ENCODE data around the gene OR7G2. TPM values are rescaled to one million over a fixed set of nuclear protein-coding genes. Genes with fewer than 3 reads are reported as not detected.
"Not testable (repeated sequence)": the region's sequence is repeated elsewhere in the genome, so short reads cannot be mapped to it uniquely, and the experiment has no call there.

Gene OR7G2
- total and polyA plus RNA-seq, 2 donors (not counting 1 experiment from before 2014, with no cell fraction given), result not detected

- H3K27me3 ChIP-seq (ENCODE audit: control insufficient read depth, insufficient read depth, low read length), result no peaks in the 10 kb centered on the region
- H4K20me1 ChIP-seq (ENCODE audit: control insufficient read depth, extremely low read depth, insufficient read depth, low read length), result no peaks in the 10 kb centered on the region
- no peak overlapping the region for H3K9ac ChIP-seq (ENCODE audit: insufficient read depth, low read length)
- H3K9me3 ChIP-seq (ENCODE audit: control insufficient read depth, insufficient read depth, low read depth, low read length), result no peaks in the 10 kb centered on the region
- no peak overlapping the region for H3K4me3 ChIP-seq (replicated peaks in 1 of 4; ENCODE audit: control extremely low read depth in 1 of 4, insufficient read depth in 1 of 4, low read depth in 3 of 4, low read length in 4 of 4)
- DNase-seq (ENCODE audit: low read depth in 2 of 2), result no peak
- H3K4me2 ChIP-seq (ENCODE audit: extremely low read depth, insufficient read depth, low read length), result no peak overlapping the region
- H3K4me1 ChIP-seq (ENCODE audit: control insufficient read depth, extremely low read depth, insufficient read depth, low read length), result no peaks in the 10 kb centered on the region
- TF ChIP-seq EZH2 (IDR thresholded peaks at IDR 0.05; ENCODE audit: low read length, missing control alignments) (no peak), CTCF (conservative IDR thresholded peaks at IDR 0.05 in 1 of 2, IDR thresholded peaks at IDR 0.05 in 1 of 2; ENCODE audit: low read depth in 1 of 2, low read length in 2 of 2) (no peak)
- no peaks in the 10 kb centered on the region for H3K79me2 ChIP-seq (ENCODE audit: control insufficient read depth, insufficient read depth, low read length)
- no peak overlapping the region for H2AFZ ChIP-seq (ENCODE audit: low read length)
- H3K36me3 ChIP-seq (ENCODE audit: control insufficient read depth, insufficient read depth, low read length), result no peaks in the 10 kb centered on the region
- H3K27ac ChIP-seq (ENCODE audit: insufficient read depth, low read length), result no peak overlapping the region
Observed at GRCh38 chr19:9054765-9055164, 52.5 kb downstream of the OR7G2 start.

- no peak for TF ChIP-seq CTCF (conservative IDR thresholded peaks at IDR 0.05 in 1 of 2, IDR thresholded peaks at IDR 0.05 in 1 of 2; ENCODE audit: low read depth in 1 of 2, low read length in 2 of 2)
- TF ChIP-seq EZH2 (IDR thresholded peaks at IDR 0.05; ENCODE audit: low read length, missing control alignments), result no peak
- no peak for DNase-seq (ENCODE audit: low read depth in 2 of 2)
- H3K4me2 ChIP-seq (ENCODE audit: extremely low read depth, insufficient read depth, low read length), result no peak overlapping the region
- H3K9ac ChIP-seq (ENCODE audit: insufficient read depth, low read length), result no peak overlapping the region
- no peaks in the 10 kb centered on the region for H3K27me3 ChIP-seq (ENCODE audit: control insufficient read depth, insufficient read depth, low read length)
- no peaks in the 10 kb centered on the region for H3K4me1 ChIP-seq (ENCODE audit: control insufficient read depth, extremely low read depth, insufficient read depth, low read length)
- H3K27ac ChIP-seq (ENCODE audit: insufficient read depth, low read length), result no peak overlapping the region
- no peaks in the 10 kb centered on the region for H3K9me3 ChIP-seq (ENCODE audit: control insufficient read depth, insufficient read depth, low read depth, low read length)
- no peaks in the 10 kb centered on the region for H4K20me1 ChIP-seq (ENCODE audit: control insufficient read depth, extremely low read depth, insufficient read depth, low read length)
- no peaks in the 10 kb centered on the region for H3K79me2 ChIP-seq (ENCODE audit: control insufficient read depth, insufficient read depth, low read length)
- H3K4me3 ChIP-seq (replicated peaks in 1 of 4; ENCODE audit: control extremely low read depth in 1 of 4, insufficient read depth in 1 of 4, low read depth in 3 of 4, low read length in 4 of 4), result no peak overlapping the region
- no peaks in the 10 kb centered on the region for H3K36me3 ChIP-seq (ENCODE audit: control insufficient read depth, insufficient read depth, low read length)
- H2AFZ ChIP-seq (ENCODE audit: low read length), result no peak overlapping the region
Observed at GRCh38 chr19:9054207-9054606, 53.1 kb downstream of the OR7G2 start.

GRCh38 chr19:9053674-9054073, 53.6 kb downstream of the OR7G2 start:
- H3K9me3 ChIP-seq (ENCODE audit: control insufficient read depth, insufficient read depth, low read depth, low read length); H3K4me3 ChIP-seq (replicated peaks in 1 of 4; ENCODE audit: control extremely low read depth in 1 of 4, insufficient read depth in 1 of 4, low read depth in 3 of 4, low read length in 4 of 4); H4K20me1 ChIP-seq (ENCODE audit: control insufficient read depth, extremely low read depth, insufficient read depth, low read length); H3K4me1 ChIP-seq (ENCODE audit: control insufficient read depth, extremely low read depth, insufficient read depth, low read length); DNase-seq (ENCODE audit: low read depth in 2 of 2); H3K27me3 ChIP-seq (ENCODE audit: control insufficient read depth, insufficient read depth, low read length); H3K27ac ChIP-seq (ENCODE audit: insufficient read depth, low read length); H2AFZ ChIP-seq (ENCODE audit: low read length); H3K36me3 ChIP-seq (ENCODE audit: control insufficient read depth, insufficient read depth, low read length); H3K9ac ChIP-seq (ENCODE audit: insufficient read depth, low read length); H3K79me2 ChIP-seq (ENCODE audit: control insufficient read depth, insufficient read depth, low read length); H3K4me2 ChIP-seq (ENCODE audit: extremely low read depth, insufficient read depth, low read length): not testable (repeated sequence)
